ENCODE measurements around the gene ZFP90.
"Not testable (repeated sequence)": the region's sequence is repeated elsewhere in the genome, so short reads cannot be mapped to it uniquely, and the experiment has no call there.

The ZFP90 gene

DNA sequence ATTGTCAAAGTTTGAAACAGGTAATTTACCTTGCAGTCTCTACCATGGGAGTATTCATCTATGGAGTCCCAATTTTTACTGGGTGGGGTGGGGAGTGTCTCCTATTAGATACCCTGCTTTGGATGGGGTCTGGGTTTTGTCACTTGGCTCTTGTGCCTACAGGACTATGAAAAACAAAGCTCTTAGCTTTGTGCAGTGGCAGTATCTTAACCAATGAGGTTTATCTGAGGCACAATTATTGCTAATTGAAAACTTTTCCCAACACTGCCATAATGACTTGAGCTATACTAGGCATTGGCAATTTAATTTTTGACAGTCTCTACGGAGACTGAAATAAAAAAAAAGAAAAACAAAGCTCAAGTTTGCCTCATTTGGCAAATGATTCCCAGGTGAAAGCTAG, 3.8 kb upstream of the ZFP90 start:
- Histone ChIP-seq H3K27ac (no peak overlapping the region), H3K9me3 (no peaks in the 10 kb centered on the region), H3K27me3 (no peaks in the 10 kb centered on the region), H3K4me3 (no peak overlapping the region), H3K36me3 (no peaks in the 10 kb centered on the region), H3K4me1 (peaks cover 3 to 13% (median 12%) of the 10 kb centered on the region in 4 donors)
- no peak for DNase-seq
- TF ChIP-seq, protein P1, sequence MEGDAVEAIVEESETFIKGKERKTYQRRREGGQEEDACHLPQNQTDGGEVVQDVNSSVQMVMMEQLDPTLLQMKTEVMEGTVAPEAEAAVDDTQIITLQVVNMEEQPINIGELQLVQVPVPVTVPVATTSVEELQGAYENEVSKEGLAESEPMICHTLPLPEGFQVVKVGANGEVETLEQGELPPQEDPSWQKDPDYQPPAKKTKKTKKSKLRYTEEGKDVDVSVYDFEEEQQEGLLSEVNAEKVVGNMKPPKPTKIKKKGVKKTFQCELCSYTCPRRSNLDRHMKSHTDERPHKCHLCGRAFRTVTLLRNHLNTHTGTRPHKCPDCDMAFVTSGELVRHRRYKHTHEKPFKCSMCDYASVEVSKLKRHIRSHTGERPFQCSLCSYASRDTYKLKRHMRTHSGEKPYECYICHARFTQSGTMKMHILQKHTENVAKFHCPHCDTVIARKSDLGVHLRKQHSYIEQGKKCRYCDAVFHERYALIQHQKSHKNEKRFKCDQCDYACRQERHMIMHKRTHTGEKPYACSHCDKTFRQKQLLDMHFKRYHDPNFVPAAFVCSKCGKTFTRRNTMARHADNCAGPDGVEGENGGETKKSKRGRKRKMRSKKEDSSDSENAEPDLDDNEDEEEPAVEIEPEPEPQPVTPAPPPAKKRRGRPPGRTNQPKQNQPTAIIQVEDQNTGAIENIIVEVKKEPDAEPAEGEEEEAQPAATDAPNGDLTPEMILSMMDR (IDR thresholded peaks at IDR 0.05), result no peak
- intact Hi-C loops (cut with DNase I; ENCODE audit: low total_unique reads), result loop anchor here (10.0 kb wide), 1 partner anchor 799 kb away; the partner anchor contains the start of genes COG8, NIP7 and PDF

DNA sequence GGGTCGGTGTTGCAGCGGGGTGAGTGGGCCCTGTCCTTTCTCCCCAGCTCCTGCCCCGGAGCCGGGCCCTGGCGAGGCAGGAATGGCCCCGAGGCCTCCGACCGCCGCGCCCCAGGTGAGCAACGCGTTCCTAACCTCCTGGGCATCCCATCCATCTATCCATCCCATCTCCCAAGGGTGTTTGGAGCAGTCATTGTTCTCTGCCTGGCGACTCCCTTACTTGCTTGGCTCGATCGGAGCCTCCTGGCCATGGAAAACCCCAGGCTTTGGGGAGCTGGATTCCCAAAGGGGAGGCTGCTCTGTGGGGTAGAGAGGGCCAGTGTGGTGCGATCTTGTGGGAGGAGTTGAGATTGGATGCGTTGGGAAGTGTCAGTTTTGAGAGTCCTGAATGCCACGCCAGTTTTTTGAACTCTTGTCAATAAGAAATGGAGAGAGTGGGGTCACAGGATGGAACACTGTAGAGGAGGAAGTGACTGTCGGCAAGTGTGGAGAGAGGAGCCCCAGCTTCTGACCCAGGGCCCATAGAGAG, 684 bp downstream of the ZFP90 start:
- no peak for DNase-seq
- intact Hi-C loops (cut with DNase I; ENCODE audit: low total_unique reads), result loop anchor here (10.0 kb wide), 1 partner anchor 795 kb away; the partner anchor contains the start of genes COG8, NIP7 and PDF
- H3K27ac ChIP-seq, result peak overlapping the region; percentile 79 to 81

DNA sequence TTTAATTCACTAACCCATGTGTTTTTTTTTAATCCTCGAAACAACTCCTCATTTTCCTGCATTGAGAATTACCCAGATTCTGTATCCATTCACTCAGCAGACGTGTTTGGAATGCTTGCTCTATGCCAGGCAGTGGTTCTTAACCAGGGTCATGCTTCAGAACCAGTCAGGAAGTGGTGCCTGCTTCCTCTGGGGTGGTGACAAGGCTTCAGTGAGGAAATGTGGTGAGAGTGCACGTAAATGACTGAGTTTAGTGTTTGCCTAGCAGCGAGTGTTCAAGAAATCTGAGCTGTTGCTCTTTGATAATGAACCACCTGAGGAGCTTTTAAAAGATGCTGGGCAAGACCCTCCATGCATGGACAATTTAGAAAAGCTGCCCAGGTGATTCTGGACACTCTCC, 9.9 kb downstream of the ZFP90 start:
- Histone ChIP-seq H3K27ac (no peak overlapping the region), H3K4me1 (no peaks in the 10 kb centered on the region), H3K27me3 (no peaks in the 10 kb centered on the region), H3K4me3 (no peak overlapping the region), H3K9me3 (peaks cover 4 to 38% (median 25%) of the 10 kb centered on the region in 3 donors), H3K36me3 (peaks cover 85 to 92% (median 85%) of the 10 kb centered on the region in 3 donors)
- TF ChIP-seq, protein P1 (IDR thresholded peaks at IDR 0.05), result no peak
- intact Hi-C loops (cut with DNase I; ENCODE audit: low total_unique reads), result no loop called here
- DNase-seq, result no peak

More for the DNA sequence above, 684 bp downstream of the ZFP90 start:
- Histone ChIP-seq H3K4me3 (peak overlapping the region; percentile 88 to 93), H3K36me3 (peaks cover 3 to 30% (median 27%) of the 10 kb centered on the region in 3 donors), H3K9me3 (no peaks in the 10 kb centered on the region), H3K27me3 (no peaks in the 10 kb centered on the region), H3K4me1 (peaks cover 0 to 8% (median 5%) of the 10 kb centered on the region in 4 donors)
- TF ChIP-seq, protein P1 (IDR thresholded peaks at IDR 0.05), result no peak

- no peak overlapping the region for H3K27ac ChIP-seq
- intact Hi-C loops (cut with DNase I; ENCODE audit: low total_unique reads), result no loop called here
- H3K36me3 ChIP-seq, result peaks cover 94 to 97% (median 96%) of the 10 kb centered on the region in 3 donors
- no peak for DNase-seq
- no peak overlapping the region for H3K4me3 ChIP-seq
- TF ChIP-seq, protein P1 (IDR thresholded peaks at IDR 0.05), result no peak
- H3K9me3 ChIP-seq, result peaks cover 9 to 74% (median 66%) of the 10 kb centered on the region in 3 donors
- H3K4me1 ChIP-seq, result no peaks in the 10 kb centered on the region
- no peaks in the 10 kb centered on the region for H3K27me3 ChIP-seq
Observed at GRCh38 chr16:68553186-68553585, 14.1 kb downstream of the ZFP90 start.

DNA sequence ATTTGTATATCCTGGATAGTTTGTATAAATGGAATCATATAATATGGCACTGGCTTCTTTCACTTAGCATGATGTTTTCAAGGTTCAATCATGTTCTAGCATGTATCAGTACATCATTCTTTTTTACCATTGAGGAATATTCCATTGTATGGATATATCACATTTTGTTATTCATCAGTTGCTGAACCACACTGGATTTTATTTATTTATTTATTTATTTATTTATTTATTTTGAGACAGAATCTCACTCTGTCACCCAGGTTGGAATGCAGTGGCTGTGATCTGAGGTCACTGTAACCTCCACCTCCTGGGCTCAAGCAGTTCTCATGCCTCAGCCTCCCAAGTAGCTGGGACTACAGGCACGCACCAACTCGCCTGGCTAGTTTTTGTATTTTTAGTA, 21.2 kb downstream of the ZFP90 start:
- H3K27ac ChIP-seq; intact Hi-C loops (cut with DNase I; ENCODE audit: low total_unique reads); DNase-seq; H3K4me1 ChIP-seq; H3K27me3 ChIP-seq; H3K4me3 ChIP-seq: not testable (repeated sequence)
- peaks cover 89 to 100% (median 94%) of the 10 kb centered on the region in 3 donors for H3K36me3 ChIP-seq
- H3K9me3 ChIP-seq, result peaks cover 39 to 100% (median 100%) of the 10 kb centered on the region in 3 donors

DNA sequence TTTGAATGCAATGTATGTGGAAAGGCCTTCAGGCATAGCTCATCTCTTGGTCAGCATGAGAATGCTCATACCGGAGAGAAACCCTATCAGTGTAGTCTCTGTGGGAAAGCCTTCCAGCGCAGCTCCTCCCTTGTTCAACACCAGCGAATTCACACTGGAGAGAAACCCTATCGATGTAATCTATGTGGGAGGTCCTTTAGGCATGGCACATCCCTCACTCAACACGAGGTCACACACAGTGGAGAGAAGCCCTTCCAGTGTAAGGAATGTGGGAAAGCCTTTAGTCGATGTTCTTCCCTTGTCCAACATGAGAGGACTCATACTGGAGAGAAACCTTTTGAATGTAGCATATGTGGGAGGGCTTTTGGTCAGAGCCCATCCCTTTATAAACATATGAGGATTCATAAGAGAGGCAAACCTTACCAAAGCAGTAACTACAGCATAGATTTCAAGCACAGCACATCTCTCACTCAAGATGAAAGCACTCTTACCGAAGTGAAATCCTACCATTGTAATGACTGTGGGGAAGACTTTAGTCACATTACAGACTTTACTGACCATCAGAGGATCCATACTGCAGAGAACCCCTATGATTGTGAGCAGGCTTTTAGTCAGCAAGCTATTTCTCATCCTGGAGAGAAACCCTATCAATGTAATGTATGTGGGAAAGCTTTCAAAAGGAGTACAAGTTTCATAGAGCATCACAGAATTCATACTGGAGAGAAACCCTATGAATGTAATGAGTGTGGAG, 24.7 kb downstream of the ZFP90 start:
- TF ChIP-seq, protein P1 (IDR thresholded peaks at IDR 0.05), result no peak
- H3K36me3 ChIP-seq, result peaks cover 54 to 73% (median 72%) of the 10 kb centered on the region in 3 donors
- no peaks in the 10 kb centered on the region for H3K27me3 ChIP-seq
- H3K9me3 ChIP-seq, result peaks cover 51 to 100% (median 98%) of the 10 kb centered on the region in 3 donors
- no peak for DNase-seq
- intact Hi-C loops (cut with DNase I; ENCODE audit: low total_unique reads), result no loop called here
- no peaks in the 10 kb centered on the region for H3K4me1 ChIP-seq
- H3K4me3 ChIP-seq, result no peak overlapping the region
- H3K27ac ChIP-seq, result no peak overlapping the region
